GM18507 (cell line): ENCODE data around the gene PLSCR3.

Experiments
- DNase-seq: peaks from one replicate; pipeline ENCODE4 v3.0.0; 2011; ENCODE audit warnings: low read depth; ENCODE audit not compliant: insufficient read length; ENCODE audit errors: extremely low spot score
- FAIRE-seq: peaks from 2 replicates; lab custom pipeline; 2011; peaks lifted over from hg19 to GRCh38; lab: Jason Lieb, UNC

The PLSCR3 gene

DNA sequence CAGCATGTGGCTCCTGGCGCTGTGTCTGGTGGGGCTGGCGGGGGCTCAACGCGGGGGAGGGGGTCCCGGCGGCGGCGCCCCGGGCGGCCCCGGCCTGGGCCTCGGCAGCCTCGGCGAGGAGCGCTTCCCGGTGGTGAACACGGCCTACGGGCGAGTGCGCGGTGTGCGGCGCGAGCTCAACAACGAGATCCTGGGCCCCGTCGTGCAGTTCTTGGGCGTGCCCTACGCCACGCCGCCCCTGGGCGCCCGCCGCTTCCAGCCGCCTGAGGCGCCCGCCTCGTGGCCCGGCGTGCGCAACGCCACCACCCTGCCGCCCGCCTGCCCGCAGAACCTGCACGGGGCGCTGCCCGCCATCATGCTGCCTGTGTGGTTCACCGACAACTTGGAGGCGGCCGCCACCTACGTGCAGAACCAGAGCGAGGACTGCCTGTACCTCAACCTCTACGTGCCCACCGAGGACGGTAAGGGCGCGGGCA lies 14.0 kb upstream of the PLSCR3 start:
- DNase-seq (no peak), FAIRE-seq (no peak)

DNA sequence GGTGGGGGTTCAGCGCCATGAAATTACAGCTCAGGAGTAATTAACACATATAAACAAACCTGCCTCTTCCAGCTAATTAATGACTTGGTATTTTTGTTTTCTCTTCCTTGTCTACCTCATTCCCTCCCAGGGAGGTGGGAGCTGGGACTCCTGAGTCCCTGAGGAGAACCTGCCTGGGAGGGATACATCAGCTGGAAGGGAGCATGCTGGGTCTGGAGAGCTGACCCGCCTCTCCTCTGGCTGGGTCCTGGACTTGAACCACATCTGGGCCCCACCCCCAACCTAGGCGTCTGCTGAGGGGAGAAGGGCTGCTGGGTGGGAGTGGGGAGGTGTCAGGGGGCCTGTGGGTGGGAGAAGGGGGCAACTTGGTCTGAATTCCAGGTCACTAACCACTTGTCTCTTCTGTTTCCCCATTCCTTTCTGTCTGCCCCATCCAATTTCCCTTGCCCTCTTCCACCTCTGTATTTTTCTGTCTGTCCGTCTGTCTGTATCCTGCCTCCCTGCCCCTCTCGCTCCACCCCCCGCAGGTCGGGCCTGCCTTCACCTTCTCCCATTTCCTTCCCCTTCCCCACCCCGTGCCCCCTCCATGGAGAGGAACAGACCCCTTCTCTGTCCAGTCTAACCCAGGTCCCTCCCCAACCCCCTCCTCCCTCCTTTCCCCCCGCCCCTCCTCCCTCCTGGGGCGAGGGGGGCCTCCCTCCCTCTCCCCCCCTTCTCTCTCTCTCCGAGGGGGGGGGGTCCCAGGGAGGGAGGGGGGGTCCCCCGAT lies 13.3 kb upstream of the PLSCR3 start, which contains the start of gene NLGN2:
TSS of gene NLGN2 (plus strand) at position 361 of the 767 bp plus-strand sequence. CDS start 411 bp downstream, outside the sequence.
- FAIRE-seq: no peak
- no peak for DNase-seq

DNA sequence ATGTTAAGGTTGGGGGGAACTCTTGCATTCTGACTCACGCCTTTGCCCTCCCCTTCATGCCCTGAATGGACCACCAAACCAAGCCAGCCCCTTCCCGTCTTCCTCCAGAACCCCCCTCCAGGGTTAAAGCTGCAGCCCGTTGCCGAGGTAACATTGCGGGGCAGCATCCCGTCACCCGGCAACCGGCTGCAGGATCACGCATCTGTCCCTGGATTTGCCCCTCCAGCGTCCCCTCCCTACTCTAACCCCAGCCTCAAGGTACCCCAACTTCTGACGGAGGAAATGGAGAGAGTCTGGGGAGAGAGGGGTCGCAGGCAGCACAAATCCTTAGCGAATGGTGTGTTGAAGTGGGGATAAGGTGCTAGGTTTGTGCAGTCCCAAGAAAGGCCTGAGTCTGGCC lies 12.8 kb upstream of the PLSCR3 start:
- FAIRE-seq (no peak), DNase-seq (no peak)

DNA sequence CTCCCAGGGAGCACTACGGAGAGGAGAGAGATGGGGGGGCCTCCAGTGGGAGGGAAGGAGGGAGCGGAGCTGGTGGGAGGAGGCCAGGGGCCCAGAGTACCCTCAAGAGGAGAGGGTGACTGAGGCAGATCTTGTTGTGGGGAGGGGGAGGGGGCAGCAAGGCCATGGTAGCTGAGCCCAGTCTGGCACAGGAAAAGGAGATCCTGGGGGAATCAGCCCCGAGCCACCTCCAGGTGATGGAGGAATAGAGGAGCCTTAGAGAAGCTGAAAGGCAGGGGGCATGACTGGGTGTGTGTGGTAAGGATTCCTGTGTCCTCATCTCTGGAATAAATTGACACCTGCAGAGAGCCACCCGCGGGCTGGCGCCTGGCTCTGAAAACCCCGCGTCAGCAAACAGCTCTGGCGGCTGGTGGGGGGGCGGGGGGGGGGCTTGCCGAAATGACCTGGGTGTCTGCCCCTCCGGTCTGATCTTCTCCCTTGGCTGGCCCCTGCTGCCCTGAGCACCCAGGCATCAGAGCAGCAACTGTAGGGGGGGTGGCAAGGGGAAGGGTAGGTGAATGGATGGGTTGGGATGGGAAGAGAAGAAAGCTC lies 12.0 kb upstream of the PLSCR3 start:
- FAIRE-seq (no peak), DNase-seq (no peak)

DNA sequence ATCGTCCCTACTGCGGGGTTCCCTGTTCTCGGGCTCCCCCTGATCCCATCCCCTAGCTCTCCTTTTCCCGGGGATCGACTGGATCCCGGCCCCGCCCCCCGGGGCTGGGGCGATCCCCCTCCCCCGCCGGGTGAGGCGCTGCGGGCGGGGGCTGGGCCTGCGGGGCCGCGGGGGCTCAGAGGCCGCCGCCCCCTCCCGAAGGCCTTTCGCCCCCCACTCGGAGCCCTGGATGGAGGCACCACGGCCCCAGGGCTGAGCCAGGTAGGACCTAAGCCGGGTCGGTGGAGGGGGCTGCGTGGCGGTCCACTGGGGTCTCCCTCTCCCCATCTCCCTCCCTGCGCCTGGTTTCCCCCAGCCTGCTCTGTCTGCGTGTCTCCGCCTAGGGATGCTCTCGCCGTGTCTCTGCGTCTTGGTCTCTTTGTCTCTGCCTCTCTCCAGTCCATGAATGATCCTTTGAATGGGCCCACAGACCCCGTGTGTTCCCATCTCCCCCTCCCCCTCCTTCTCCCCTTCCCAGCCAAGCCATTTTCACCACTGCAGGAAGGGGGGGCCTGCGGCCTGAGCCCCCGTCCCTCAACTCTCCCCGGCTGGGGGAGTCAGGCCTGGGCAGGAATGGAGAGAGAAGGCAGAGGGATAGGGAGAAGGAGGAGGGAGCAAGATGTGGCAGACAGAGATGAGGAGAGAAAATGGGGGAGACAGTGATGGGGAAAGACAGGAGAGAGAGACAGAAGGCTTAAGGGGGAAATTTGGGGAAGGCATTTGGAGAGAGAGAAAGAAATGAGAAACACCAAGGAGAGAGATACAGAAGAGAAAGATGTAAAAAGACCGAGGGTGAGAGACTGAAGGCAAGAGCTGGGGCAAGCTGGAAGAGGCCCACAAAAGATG lies 11.3 kb upstream of the PLSCR3 start:
- FAIRE-seq (no peak), DNase-seq (no peak)

DNA sequence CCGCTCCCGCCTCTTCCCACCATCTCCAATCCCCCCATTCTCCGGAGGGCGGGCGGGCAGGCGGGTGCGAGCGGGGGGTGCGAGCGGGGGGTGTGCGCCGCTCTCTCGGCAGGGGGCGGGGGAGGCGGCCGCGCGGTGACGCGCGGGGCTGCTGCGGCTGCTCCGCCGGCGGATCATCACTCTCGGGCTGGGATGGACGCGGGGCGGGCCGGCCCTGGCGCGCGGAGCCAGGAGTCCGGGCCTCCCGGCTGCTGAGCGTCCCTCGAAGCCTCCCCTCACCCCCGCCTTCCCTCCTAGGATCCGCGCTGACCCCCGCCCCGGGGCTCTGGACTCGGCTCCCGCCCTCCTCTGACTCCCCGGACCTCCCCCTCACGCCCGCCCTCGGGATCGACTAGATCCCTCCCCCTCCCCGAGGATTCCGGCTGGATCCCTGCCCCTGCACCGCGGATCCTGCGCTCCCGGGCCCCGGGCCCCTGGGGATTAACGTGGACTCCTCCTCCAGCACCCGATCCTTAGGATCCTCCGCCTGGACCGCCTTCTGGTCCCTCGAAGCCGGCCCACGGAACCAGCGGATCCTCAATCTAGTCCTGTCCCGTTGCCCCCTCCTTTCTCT lies 10.5 kb upstream of the PLSCR3 start:
- FAIRE-seq (no peak), DNase-seq (no peak)

DNA sequence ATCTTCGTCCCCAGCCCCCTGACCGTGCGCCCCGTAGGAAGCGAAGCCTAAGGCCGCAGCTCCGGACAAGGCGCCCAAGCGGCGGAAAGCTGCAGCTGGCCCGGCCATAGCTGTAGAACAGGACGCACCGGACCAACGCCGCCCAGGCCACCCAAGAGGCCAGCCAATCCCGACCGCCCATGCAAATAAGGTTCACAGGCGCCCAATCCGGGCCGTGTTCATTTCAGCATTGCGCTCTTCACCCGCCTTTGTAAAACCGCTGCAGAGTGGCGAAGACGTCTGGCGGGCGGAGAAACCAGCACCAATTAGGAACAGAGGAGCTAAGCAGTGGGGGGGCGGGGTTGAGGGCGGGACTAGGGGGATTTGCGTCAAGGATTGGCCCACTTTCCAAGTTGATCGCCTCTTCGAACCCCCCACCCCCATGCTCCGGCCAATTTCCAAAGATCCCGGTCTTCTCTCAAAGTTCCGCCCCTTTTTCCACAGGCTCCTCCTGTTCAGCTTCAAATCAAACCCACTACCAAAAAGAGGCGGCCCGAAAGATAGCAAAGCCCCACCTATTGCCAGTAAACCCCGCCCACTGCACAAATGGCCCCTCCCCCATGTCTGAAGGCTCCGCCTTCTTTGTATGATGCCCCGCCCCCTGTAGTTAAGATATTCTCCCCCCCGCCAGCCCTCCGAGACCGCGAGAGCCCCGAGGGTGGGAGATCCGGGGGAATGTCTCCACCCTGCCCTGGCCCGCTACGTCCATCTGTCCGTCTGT lies 9.8 kb upstream of the PLSCR3 start, which contains the start of gene TMEM256:
TSS of gene TMEM256 (minus strand) at position 121 of the 760 bp plus-strand sequence. CDS start at position 108, 13 bp downstream.
- FAIRE-seq (peak; percentile 100), DNase-seq (peak; percentile 91)

DNA sequence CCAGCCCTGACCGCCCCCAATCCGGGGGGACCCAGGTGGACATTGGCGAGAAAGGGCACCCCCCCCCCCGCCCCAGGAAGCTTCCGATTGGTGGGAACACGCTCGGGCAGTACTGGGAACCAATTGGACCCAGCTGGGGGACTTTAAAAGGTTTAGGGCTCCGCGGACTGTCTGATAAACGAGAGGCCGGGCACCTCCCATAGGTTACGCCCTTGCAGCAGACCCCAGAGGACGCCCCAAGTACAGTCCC lies 9.3 kb upstream of the PLSCR3 start:
- DNase-seq (no peak), FAIRE-seq (no peak)

DNA sequence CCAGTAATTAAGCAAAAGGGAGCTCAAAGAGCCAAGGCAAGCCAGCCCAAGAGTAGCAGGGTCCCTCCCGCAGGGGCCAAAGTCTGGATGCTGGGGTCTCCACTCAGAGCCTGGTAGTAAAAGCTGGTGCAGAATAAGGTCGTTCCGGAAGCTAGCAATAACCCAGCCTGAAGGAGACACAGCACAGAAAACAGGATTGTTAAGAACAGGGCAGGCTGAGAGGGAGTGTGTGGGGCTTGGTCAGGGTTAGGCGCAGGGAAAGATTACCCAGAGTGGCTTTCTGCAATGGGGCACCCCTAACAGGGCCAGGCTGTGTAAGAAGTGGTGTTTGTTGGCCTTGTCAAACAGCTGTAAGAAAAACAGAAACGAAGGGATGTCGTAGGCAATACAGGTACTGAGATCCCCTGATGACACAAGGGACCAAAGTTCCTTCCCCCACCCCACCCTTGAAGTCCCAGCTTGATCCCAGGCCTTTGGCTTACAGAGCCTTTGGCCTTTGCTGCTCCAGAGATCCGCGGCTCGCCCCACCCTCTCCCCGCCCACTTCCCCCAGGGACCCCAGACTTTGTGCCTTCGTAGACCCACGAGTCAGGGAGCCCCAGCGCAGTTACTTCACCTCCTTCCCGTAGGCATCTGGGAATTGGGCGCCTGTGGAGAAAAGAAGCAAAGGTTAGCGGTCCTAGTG lies 8.9 kb upstream of the PLSCR3 start:
- no peak for DNase-seq
- no peak for FAIRE-seq

DNA sequence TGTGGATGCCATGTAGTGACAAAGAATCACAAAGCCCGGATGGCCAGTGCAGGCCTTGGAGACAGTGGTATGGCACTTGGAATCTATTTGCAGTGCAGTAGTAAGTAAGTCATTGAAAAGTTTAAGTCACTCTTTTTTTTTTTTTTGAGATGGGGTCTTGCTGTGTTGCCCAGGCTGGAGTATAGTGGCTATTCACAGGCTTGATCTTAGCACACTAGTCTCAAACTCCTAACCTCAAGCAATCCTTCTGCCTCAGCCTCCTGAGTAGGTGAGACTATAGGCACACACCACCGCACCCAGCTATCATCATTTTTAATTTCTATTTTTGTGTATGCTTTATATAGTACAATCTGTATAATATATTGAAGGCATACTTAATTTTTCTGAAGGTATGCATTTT lies 4.3 kb upstream of the PLSCR3 start:
- FAIRE-seq: no peak
- DNase-seq: no peak

DNA sequence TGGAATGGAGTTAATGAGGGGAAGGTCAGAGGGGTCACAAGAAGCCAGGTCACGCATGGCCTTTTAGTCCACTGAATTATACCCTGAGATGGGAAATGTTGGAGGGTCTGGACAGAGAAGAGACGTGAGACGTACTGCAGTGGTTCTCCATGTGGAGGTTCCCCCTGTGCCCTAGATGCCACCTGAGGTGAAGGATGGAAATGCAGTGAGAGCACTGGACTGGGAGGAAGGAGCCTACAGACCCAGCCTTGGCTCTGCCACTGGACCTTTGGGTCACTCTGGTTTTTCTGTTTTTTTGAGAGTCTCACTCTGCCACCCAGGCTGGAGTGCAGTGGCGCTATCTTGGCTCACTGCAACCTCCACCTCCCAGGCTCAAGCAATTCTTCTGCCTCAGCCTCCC lies 1.8 kb upstream of the PLSCR3 start:
- FAIRE-seq: no peak
- no peak for DNase-seq

DNA sequence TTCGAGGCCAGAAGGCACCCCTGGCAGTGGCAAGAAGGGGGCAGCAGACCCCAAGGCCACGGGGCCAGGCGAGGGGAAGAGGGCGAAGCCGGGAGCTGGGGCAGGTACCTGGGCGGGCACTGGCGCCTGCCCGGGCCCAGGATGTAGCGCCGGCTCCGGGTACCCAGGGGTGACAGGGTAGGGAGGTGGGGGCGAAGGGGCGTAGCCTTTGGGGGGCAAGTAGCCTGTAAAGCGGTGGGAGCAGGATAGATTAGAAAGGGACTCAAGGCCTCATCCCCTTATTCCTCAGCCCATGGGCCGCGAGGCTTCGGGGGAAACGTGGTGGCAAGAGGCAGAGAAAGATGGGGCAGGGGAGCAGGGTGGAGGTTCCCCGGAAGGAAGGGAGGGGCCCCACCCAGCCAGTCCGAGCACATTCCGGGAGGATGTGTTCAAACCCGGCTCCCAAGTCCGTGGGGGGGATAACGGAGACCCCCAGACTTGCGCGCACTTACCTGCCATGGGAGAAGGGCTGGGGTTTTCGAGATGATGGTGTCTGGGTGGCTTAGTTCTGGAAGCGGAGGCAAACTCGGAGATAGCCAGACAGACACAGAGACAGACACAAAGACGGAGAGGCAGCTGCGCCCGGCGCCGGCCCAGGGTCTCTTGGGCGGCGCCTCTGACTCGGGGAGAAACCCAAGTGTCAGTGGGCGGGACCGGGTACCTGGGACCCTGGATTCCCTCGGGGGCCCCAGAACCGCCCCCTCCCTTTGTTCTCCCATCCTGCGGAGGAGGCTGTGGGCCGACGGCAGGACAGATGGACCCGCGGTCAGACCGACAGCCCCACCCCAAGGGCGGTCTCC lies 493 bp downstream of the PLSCR3 start:
- DNase-seq (no peak), FAIRE-seq (peak; percentile 21)

DNA sequence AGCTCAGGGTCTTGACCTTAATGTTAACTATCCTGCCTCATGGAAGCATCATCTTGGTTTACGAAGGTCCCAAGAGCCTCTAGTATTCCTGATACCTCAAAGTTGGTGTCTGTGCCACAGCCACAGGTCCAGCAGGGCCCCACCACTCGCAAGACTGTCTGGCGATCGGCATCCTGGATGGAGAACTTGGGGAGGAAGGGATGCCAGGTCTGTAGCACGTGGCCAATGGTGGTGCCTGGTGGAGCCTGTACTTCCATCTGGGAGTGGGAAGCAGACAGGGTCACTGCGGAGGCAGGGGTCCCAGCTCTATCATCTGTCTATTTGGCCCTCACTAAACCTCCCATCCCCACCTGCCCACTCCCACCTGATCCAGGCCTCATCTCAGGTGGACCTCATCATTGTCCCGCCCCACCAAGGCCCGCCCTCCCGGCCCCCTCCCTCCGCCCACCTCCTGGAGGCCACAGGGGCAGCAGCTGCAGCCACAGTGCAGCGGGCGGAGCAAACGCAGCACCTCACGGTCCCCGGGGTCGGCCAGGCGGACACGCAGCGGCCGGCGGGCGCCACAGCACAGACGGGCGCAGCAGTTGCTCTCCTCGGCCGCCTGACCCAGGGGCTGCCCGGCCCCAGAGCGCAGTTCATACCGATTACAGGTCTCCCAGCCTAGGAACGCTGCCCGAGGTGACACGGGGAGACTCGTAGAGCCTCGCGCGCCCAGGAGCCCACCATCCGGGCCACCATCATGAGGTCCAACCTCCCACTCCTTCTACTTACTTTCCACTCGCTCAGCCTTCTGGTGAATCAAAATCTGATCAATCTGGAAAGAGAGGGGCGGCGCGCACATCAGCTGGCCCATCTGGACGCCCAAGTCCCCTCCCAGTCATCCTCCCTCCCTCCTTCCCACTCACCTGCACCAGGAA lies 1.4 kb downstream of the PLSCR3 start:
- no peak for FAIRE-seq
- DNase-seq: no peak

DNA sequence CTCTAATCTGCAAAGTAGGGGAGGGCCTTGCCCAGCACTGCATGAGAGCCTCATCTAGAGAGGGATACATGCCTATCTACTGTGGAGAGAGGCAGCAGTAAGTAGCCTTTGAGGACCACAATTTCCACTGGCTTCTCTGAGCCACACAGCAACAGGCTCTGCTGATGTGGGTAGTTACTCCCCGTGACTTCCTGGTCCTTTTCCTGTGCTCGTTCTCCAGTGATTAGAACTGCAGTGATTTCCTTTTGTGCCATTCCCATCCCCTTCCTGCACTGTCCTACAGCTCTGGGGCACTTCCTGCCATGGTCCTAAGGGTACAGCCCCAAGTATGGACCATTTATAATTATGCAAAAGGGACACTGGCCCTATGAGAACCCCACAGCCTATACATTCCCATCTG lies 3.0 kb downstream of the PLSCR3 start:
- DNase-seq: no peak
- no peak for FAIRE-seq

DNA sequence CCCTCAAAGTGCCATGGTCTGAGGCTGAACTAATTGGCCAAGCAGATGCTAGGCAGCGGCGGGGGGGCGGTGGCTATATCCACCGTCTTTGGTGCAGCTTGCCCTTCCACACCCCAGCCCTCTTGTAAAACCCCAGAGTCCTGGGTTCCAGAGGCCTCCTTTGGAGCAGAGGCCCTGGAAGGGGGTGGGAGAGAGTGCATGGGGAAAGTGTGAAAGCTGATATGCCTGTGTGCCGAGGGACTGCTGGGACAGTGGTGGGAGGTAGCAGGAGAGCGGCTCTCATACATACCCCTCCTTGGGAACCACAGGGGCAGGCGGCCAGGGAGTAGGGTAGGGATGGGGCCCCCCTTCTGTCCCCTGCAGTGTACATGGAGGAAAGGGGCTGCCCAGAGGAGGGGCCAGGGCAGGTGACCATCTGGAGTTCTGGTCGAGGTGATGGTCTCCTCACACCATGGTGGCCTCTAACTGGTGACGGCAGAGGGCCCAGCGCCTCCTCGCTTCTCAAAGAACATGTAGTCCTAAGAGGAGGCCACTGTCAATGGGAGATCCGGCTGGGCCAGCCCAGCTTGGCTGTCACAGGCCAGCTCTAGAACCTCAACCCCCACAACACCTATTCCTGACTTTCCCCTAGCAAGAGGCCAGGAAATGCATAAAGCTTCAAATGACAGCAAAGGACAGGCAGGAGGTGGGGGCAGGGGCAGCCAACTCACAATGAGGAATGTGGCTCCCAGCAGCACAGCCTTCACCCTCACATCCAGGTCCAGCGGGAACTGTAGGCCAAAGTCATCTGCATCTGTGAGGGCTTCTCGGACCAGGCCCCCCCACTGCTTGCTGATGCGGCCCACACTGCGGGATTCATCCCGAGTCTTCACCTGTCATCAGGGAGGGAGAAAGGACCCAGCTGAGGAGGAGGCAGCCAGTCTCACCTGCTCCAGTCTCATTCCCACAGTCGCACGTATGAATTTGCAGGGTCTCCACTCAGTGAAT lies 4.1 kb downstream of the PLSCR3 start:
- no peak for FAIRE-seq
- no peak for DNase-seq

DNA sequence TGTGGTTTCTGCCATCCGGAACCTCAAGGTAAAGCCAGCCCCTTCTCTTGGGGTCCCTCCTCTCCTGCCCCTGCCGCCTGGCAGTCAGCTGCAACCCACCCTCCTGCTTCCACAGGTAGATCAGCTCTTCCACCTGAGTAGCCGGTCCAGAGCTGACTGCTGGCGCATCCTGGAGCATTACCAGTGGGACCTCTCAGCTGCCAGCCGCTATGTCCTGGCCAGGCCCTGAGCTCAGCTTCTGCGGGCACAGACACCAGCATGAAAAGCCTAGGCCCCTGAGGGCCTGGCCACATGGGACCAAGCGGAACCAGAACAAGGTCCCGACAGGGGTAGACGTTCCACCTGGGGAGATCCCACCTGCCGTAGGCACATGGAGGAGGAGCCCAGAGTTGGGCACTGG lies 5.5 kb downstream of the PLSCR3 start:
- no peak for DNase-seq
- no peak for FAIRE-seq
